IPS-18a (cell line): ENCODE results near the gene KLHL33.

ENCODE experiments used
- H3K27ac ChIP-seq: one replicate; pipeline ENCODE4 v1.5.1; 2013; ENCODE audit warnings: low read length
- H3K27me3 ChIP-seq: one replicate; pipeline ENCODE4 v1.6.1; 2013; ENCODE audit warnings: mild to moderate bottlenecking, low read length; ENCODE audit not compliant: control insufficient read depth, insufficient read depth
- H3K36me3 ChIP-seq: one replicate; pipeline ENCODE4 v1.6.1; 2013; ENCODE audit warnings: low read depth, low read length; ENCODE audit not compliant: control insufficient read depth
- H3K4me1 ChIP-seq: one replicate; pipeline ENCODE4 v1.6.1; 2013; ENCODE audit warnings: low read depth, low read length; ENCODE audit not compliant: control insufficient read depth
- H3K4me3 ChIP-seq: one replicate; pipeline ENCODE4 v1.5.1; 2013; ENCODE audit warnings: low read length
- H3K9ac ChIP-seq: one replicate; pipeline ENCODE4 v1.6.1; 2013; ENCODE audit warnings: mild to moderate bottlenecking, low read length, moderate library complexity
- H3K9me3 ChIP-seq: one replicate; pipeline ENCODE4 v1.6.1; 2013; ENCODE audit warnings: low read depth, low read length; ENCODE audit not compliant: control insufficient read depth

The KLHL33 gene

DNA sequence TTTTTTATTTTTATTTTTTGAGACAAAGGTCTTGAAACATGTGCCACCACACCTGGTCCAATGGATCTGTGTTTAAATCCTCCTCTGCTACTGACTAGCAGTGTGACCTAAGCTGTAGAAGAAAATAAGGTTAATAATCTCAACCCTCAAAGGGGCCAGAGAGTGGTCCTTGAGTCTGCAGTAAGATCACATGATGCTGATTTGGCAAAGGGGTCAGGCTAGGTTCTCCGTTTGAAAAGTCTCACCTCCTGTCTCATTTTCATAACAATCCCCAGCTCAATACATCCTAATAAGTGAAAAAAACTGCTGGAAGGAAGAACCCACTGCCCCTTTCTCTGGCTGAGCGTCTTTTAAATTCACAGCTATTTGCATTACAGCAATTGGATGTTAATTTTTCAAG lies 14.7 kb downstream of the KLHL33 start:
- H3K27me3 ChIP-seq, result no peaks in the 10 kb centered on the region
- H3K27ac ChIP-seq, result no peak overlapping the region
- no peaks in the 10 kb centered on the region for H3K9me3 ChIP-seq
- peaks cover 5% of the 10 kb centered on the region for H3K4me1 ChIP-seq
- H3K4me3 ChIP-seq, result peak overlapping the region; percentile 30
- no peak overlapping the region for H3K9ac ChIP-seq
- H3K36me3 ChIP-seq, result no peaks in the 10 kb centered on the region

DNA sequence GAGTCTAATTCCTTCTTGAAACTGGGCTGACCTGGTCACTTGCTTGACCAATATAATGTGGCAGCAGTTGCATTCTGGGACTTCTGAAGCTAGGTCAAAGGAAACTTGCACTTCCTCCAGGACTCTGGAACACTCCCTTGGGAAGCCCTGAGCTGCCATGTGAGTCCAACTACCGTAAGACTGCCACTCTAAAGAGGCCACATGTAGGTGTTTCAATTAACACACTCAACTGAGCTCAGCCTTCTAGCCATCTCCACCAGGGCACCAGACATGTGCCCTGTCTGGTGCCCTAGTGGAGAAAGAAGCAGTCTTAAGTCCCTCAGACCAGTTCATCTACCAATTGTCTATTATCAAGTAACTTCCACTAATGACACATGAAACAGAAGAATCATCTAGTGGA lies 16.5 kb downstream of the KLHL33 start:
- Histone ChIP-seq H3K4me3 (no peak overlapping the region), H3K36me3 (no peaks in the 10 kb centered on the region), H3K9ac (no peak overlapping the region), H3K27me3 (peaks cover under 1% of the 10 kb centered on the region), H3K27ac (no peak overlapping the region), H3K4me1 (peaks cover 5% of the 10 kb centered on the region), H3K9me3 (no peaks in the 10 kb centered on the region)

DNA sequence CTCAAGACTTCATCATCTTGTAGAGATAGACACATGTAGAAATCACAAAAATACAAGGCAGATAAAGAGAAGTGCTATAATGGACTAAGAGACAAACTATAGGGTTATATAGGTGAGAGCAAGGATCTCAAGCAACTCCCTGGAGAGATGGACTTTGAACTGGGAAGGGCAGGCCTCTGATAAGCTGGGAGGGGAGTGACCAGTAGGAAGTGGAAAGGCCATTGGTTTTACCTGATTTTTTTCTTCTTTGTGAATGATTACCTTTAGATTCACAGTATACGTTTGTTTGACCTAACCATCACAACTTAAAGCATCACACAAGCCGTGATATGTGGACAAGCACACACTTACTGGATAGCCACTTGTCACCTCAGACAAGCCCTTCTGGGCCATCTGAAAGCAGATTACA lies 17.5 kb downstream of the KLHL33 start:
- Histone ChIP-seq H3K36me3 (no peaks in the 10 kb centered on the region), H3K27ac (no peak overlapping the region), H3K4me3 (no peak overlapping the region), H3K27me3 (peaks cover 6% of the 10 kb centered on the region), H3K9ac (no peak overlapping the region), H3K4me1 (peaks cover 5% of the 10 kb centered on the region), H3K9me3 (no peaks in the 10 kb centered on the region)

DNA sequence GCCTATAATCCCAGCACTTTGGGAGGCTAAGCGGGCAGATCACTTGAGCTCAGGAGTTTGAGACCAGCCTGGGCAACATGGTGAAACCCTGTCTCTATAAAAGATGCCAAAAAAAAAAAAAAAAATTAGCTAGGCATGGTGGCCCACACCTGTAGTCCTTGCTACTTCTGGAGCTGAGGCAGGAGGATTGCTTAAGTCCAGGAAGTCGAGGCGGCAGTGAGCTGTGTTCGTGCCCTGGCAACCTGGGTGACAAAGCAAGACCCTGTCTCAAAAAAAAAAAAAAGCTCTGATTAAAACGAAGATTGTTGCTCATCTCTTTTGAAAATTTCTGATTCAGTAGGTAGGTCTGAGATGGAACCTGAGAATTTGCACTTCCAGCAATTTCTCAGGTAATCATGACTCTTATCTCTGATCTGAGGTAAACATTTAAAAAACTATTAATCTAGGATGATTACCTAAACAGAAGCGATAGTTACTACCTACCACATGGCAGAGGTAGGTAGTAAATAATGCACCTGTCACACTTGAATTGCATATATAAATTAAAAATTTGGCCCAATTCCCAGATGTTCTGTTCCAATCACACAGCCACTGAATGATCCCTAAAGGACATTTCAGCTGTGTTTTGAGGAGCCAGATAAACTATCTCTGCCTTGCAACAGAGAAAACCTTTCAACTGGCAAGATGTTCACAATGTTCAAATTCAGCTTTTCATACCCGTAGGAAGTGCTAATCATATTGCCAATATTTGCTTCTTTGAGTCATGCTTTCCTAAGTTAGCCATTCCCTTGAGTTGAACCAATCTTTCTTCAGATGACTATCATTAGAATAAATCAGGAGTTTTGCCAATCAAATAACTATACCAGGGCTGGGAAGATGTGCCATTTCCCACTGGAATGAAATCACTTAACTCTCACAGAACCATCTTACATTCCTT lies 18.4 kb downstream of the KLHL33 start:
- H3K27ac ChIP-seq, result no peak overlapping the region
- peaks cover 5% of the 10 kb centered on the region for H3K4me1 ChIP-seq
- H3K4me3 ChIP-seq, result no peak overlapping the region
- H3K27me3 ChIP-seq, result peaks cover 6% of the 10 kb centered on the region
- H3K36me3 ChIP-seq, result no peaks in the 10 kb centered on the region
- H3K9ac ChIP-seq, result no peak overlapping the region
- H3K9me3 ChIP-seq, result no peaks in the 10 kb centered on the region

DNA sequence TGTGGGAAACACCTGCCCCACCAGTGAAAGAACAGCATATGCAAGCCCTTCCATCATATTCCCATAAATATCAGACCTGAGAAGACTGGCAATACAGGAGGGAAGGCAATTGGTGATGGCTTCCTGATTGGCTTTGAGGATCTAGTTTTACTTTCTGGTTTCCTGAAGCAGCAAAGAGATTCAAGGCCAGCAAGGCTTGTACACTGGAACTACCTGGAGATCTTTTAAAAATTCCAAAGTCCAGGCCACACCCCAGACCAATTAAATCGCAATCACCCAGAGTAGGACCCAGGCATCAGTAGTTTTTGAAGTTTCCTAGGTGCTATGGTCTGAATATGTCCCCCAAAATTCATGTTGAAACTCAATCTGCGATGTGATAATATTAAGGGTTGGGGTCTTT lies 19.7 kb downstream of the KLHL33 start:
- Histone ChIP-seq H3K27ac (no peak overlapping the region), H3K9me3 (no peaks in the 10 kb centered on the region), H3K27me3 (peaks cover 6% of the 10 kb centered on the region), H3K9ac (no peak overlapping the region), H3K4me1 (peaks cover under 1% of the 10 kb centered on the region), H3K4me3 (no peak overlapping the region), H3K36me3 (no peaks in the 10 kb centered on the region)

DNA sequence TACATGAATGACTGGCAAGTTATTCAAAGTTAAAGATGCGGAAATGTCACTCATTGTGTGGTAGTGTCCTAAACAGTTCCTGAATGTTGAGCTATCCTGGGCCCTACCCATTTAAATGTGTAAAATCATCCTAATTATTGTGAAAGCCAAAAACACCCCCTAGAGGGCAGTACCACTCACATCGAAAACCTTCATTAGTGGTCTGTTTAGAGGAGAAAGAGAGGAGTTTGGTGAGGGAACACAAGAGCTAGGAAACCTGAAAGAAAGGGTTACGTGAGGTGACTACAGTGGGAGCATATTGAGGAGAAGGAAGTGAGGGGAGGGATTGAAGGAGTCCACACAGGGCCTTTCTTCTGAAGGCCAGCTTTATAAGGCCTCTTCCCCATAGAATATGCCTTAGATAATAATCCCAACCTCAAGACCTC lies 20.2 kb downstream of the KLHL33 start:
- no peaks in the 10 kb centered on the region for H3K4me1 ChIP-seq
- H3K9ac ChIP-seq, result no peak overlapping the region
- no peak overlapping the region for H3K4me3 ChIP-seq
- peaks cover 6% of the 10 kb centered on the region for H3K27me3 ChIP-seq
- H3K9me3 ChIP-seq, result no peaks in the 10 kb centered on the region
- no peak overlapping the region for H3K27ac ChIP-seq
- H3K36me3 ChIP-seq, result no peaks in the 10 kb centered on the region

DNA sequence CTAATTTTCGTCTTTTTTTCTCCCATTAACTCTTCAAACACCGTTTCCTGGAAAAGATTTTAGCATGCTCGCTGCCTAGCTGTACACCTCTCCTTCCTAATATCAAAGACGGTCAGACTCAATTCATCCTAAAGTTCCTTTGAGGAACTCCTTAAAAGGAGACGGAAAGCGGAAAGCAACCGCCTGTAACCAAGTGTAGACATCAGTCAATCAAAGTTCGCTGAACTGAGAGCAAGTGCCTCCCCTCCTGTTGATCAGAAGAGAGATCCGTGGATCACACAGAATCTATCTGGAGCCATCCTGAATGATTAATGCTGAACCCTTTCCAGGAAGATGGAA lies 22.3 kb downstream of the KLHL33 start:
- Histone ChIP-seq H3K27me3 (peaks cover 6% of the 10 kb centered on the region), H3K27ac (no peak overlapping the region), H3K36me3 (no peaks in the 10 kb centered on the region), H3K9ac (peak overlapping the region; percentile 58), H3K4me1 (no peaks in the 10 kb centered on the region), H3K4me3 (peak overlapping the region; percentile 91), H3K9me3 (no peaks in the 10 kb centered on the region)

DNA sequence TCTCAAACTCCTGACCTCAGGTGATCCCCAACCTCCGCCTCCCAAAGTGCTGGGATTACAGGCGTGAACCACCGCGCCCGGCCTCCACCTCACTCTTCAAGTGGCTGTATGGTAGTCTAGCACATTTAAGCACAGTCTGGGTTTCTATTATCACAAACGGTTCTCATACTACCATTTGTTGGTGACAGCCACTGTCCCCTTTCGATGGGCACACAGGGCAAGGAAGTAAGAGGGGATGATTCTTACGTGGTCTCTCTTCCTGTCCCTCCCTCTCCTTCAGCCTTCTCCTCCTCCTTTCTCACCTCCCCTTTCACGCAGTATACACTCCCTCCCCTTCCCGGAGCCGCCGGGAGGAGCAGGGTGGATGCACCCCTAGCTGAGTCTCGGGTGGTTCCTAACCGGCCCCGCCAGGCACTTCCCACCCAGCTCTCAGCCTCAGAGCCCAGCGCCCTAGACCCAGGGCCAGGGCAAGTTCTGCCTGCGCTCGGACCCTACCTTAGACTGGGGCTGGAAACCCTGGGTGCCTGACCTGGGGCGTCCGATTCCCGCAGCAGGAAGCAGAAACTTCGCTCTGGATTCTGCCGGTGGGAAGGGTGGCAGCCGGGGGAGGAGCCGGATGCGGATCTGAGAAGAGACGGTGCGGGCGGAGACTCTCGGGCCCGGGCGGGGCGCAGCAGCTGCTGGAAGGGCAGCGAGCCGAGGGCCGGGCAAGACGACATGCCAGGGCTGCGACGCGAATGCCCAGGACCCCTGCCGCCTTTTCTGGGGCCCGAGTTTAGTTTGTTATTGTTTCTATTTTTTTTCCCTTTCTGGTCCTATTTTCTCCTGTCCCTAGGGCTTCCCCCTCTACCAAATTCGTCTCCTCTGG lies 22.9 kb downstream of the KLHL33 start, which contains the start of gene TEP1:
TSS of gene TEP1 (minus strand) at position 626 of the 868 bp plus-strand sequence. CDS start 5,062 bp downstream, outside the sequence.
- Histone ChIP-seq H3K9ac (peak within 1 kb of the TSS; percentile 58), H3K27ac (no peak within 1 kb of the TSS), H3K9me3 (no peaks in the 10 kb centered on the region), H3K27me3 (peaks cover 6% of the 10 kb centered on the region), H3K4me3 (peak within 1 kb of the TSS; percentile 91), H3K4me1 (no peaks in the 10 kb centered on the region), H3K36me3 (no peaks in the 10 kb centered on the region)

DNA sequence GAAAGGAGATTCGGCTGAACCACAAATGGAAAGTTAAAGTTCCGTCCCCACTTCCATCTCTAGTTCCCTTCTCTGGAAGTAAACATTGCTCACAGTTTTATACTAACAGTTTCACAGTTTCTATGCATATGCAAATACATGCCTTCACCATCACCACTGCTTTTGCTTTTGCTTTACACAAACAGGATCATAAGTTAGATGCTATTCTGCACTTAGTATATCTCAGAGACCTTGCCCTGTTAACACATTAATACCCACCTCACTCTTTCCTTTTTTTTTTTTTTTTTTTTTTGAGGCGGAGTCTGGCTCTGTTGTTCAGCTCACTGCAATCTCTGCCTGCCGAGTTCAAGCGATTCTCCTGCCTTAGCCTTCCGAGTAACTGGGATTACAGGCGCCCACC lies 23.6 kb downstream of the KLHL33 start:
- H3K27me3 ChIP-seq, result peaks cover 6% of the 10 kb centered on the region
- peaks cover 4% of the 10 kb centered on the region for H3K36me3 ChIP-seq
- no peaks in the 10 kb centered on the region for H3K9me3 ChIP-seq
- H3K4me3 ChIP-seq, result peak overlapping the region; percentile 91
- peak overlapping the region; percentile 58 for H3K9ac ChIP-seq
- no peak overlapping the region for H3K27ac ChIP-seq
- H3K4me1 ChIP-seq, result no peaks in the 10 kb centered on the region

DNA sequence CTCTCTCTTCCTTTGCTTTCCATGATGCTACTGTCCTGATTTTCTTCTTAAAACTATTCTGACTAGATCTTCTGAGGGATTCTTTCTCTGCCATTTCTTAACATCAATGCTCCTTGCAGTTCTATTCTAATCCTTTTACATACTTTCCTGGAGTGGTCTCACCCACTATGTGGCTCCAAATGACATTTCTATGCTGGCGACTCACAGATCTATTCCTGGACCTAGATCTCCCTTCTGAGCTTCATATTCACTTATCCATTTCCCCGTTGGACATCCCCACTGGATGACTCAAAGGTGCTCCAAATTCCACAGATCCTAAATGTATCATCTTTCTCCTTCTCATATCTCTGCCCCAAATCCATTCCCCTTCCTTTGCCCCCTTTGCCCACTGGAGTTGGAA lies 26.7 kb downstream of the KLHL33 start:
- Histone ChIP-seq H3K9ac (no peak overlapping the region), H3K36me3 (peaks cover 4% of the 10 kb centered on the region), H3K27ac (no peak overlapping the region), H3K27me3 (peaks cover 3% of the 10 kb centered on the region), H3K9me3 (no peaks in the 10 kb centered on the region), H3K4me3 (no peak overlapping the region), H3K4me1 (no peaks in the 10 kb centered on the region)

DNA sequence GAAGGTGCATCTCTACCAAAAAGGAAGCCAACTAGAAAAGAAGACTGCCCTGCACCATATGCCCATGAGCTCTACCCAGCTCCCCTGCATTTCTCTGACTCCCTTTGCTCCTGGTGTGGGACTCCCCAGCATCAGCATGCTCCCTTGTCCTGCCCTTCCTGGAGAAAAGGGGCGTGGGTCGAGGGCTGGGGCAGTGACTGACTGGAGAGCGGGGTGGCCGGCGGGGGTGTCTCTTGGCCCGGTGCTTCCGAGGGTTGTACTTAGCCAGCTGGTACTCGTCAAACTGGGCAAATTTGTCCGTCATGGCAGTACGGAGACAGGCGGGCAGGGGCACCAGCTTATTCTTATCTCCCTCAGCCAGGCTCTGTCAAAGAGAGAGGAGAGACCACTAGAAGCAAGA lies 32.4 kb downstream of the KLHL33 start:
- no peak overlapping the region for H3K9ac ChIP-seq
- peaks cover 13% of the 10 kb centered on the region for H3K36me3 ChIP-seq

More for the DNA sequence above, 32.4 kb downstream of the KLHL33 start:
- Histone ChIP-seq H3K27ac (no peak overlapping the region), H3K4me1 (no peaks in the 10 kb centered on the region), H3K9me3 (no peaks in the 10 kb centered on the region), H3K4me3 (no peak overlapping the region), H3K27me3 (no peaks in the 10 kb centered on the region)
